ENCODE data around the gene SPTB.
A peak's percentile ranks its signal among the peaks of the same experiment; 100 is the strongest.

Gene SPTB

DNA sequence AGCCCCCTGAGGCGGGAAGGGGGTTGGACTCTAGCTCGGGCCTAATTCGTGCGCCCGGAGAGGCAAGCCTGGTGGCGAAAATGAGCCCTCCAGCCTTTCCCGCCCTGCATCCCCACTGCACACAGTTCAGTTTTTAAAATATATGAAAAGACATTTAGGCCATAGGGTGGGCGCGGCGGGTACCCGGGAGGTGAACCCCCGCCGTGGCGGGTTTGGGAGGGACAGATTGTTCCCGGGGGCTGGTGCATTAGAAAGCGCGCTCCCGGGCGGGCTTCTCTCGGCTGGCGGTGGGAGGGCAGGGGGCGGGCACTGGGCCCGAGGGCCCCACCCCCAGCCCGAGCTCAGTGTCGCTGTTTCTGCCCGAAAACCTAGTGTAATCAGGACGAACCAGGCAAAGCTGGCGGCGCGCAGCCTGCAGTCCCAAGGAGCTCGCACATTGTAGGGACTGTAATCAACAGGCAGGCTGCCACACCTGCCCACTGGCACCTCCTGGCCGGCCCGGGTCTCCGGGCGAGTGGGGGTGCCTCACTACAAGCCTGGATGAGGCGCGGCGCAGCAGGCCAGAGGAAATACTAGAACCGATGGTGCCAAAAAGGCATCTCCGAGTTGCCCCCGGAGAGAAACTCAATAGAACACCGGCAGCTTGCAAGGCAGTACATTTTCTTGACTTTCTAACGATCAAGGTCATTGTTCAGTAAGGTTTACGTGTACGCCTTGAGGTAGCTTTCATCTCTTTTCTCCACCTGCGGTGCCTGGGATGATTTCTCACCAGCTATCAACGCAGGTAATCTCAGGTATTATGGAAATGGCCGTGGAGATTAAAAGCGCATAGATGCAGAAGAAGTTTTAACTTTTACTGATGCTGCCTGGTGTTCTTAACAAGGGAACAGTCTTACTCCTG, 764 bp upstream of the SPTB start:
- TF ChIP-seq, protein P1, sequence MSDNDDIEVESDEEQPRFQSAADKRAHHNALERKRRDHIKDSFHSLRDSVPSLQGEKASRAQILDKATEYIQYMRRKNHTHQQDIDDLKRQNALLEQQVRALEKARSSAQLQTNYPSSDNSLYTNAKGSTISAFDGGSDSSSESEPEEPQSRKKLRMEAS (IDR thresholded peaks at IDR 0.05; ENCODE audit: low read depth, low read length): no peak
- TF ChIP-seq MYC (IDR thresholded peaks at IDR 0.05; ENCODE audit: low read depth, low read length): no peak
- TF ChIP-seq POLR2A (IDR thresholded peaks at IDR 0.05; ENCODE audit: extremely low read depth, insufficient read length): no peak
- TF ChIP-seq, protein P2, sequence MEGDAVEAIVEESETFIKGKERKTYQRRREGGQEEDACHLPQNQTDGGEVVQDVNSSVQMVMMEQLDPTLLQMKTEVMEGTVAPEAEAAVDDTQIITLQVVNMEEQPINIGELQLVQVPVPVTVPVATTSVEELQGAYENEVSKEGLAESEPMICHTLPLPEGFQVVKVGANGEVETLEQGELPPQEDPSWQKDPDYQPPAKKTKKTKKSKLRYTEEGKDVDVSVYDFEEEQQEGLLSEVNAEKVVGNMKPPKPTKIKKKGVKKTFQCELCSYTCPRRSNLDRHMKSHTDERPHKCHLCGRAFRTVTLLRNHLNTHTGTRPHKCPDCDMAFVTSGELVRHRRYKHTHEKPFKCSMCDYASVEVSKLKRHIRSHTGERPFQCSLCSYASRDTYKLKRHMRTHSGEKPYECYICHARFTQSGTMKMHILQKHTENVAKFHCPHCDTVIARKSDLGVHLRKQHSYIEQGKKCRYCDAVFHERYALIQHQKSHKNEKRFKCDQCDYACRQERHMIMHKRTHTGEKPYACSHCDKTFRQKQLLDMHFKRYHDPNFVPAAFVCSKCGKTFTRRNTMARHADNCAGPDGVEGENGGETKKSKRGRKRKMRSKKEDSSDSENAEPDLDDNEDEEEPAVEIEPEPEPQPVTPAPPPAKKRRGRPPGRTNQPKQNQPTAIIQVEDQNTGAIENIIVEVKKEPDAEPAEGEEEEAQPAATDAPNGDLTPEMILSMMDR (IDR thresholded peaks at IDR 0.05; ENCODE audit: low read depth, low read length): no peak
- peak; percentile 61 for DNase-seq (ENCODE audit: low read depth)
- peak overlapping the region; percentile 48 for H3K4me3 ChIP-seq (ENCODE audit: low read depth, low read length)

DNA sequence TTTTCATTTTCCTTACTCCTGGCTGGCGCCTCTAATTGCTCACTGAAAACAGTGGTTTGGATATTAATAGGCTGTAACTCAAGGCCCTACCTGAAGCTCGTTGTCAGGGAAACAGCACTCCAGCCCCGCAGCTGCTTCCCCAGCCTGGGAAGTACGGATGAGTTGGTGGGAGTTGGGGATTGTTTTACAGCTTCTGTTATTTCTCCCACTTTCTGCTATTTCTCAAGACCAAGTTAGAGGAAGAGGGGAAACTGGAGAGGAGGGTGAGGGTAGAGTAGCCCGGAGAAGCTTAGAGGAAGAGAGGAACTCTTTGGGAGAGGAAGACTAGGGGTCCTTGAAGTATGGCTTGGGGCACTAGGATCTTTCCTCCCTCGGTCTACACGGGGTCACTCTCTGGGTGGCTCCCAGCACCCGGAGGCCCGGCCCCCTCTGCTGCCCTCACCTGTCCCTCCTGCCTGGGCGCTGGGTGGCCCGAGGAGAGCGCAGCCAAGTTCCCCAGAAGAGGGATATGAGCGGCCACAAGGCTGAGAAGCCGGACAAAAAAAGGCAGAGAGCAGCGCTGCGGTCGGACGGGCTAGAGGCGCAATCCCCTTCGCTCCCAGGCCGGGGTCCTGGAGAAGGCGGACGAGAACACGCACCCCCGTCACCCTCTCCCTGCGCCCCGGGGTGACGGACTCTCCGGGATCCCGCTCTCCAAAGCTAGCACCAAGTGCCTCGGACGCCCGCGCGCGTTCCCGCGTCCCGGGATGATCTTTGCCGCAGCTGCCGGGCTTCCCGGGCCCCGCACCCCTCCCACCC, 671 bp downstream of the SPTB start:
- DNase-seq (ENCODE audit: low read depth): no peak
- TF ChIP-seq, protein P1 (IDR thresholded peaks at IDR 0.05; ENCODE audit: low read depth, low read length): no peak
- no peak for TF ChIP-seq MYC (IDR thresholded peaks at IDR 0.05; ENCODE audit: low read depth, low read length)
- TF ChIP-seq POLR2A (IDR thresholded peaks at IDR 0.05; ENCODE audit: extremely low read depth, insufficient read length): no peak
- TF ChIP-seq, protein P2 (IDR thresholded peaks at IDR 0.05; ENCODE audit: low read depth, low read length): no peak
- no peak overlapping the region for H3K4me3 ChIP-seq (ENCODE audit: low read depth, low read length)

DNA sequence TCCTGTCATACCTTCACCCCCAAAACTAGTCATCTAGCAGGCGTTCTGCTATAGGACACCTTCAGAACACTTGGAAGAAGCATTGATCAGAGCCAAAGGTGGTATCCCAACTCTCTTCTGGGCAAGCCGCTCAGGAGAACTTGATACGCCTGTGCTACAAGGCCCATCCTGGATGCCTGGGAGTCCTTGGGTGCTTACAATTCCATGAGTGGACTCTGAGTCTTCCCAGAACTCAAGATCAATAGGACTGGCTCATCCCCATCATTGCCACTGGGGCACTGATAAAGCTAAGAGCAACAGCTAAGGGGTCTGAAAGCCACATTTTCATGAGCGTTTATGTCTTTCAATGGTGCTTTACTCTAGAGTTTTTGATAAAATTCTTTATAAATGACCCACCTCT, 1.9 kb downstream of the SPTB start:
- DNase-seq (ENCODE audit: low read depth): no peak
- H3K4me3 ChIP-seq (ENCODE audit: low read depth, low read length): no peak overlapping the region
- no peak for TF ChIP-seq POLR2A (IDR thresholded peaks at IDR 0.05; ENCODE audit: extremely low read depth, insufficient read length)
- TF ChIP-seq, protein P2 (IDR thresholded peaks at IDR 0.05; ENCODE audit: low read depth, low read length): no peak
- TF ChIP-seq MYC (IDR thresholded peaks at IDR 0.05; ENCODE audit: low read depth, low read length): no peak
- TF ChIP-seq, protein P1 (IDR thresholded peaks at IDR 0.05; ENCODE audit: low read depth, low read length): no peak

DNA sequence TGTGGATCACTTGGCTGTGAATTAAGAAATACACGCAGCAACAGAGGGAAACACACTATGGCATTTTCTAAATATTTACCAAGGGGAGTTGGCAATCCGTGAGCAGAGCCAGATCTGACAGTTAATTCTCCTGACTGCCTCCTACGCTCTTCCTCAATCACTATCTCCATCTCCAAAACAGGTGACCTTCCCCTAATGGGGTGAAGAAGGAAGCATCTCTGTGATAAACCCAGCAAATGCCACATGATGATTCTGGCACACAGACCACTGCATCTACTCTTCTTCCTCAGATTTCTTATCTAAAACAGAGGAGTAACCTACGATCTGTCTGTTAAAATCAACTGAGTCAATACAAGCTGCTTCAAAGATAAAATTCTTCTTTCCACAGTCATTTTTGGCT, 4.4 kb downstream of the SPTB start:
- DNase-seq (ENCODE audit: low read depth): no peak
- no peak overlapping the region for H3K4me3 ChIP-seq (ENCODE audit: low read depth, low read length)
- TF ChIP-seq POLR2A (IDR thresholded peaks at IDR 0.05; ENCODE audit: extremely low read depth, insufficient read length) (no peak), MYC (IDR thresholded peaks at IDR 0.05; ENCODE audit: low read depth, low read length) (no peak)
- TF ChIP-seq, protein P1 (IDR thresholded peaks at IDR 0.05; ENCODE audit: low read depth, low read length): no peak
- TF ChIP-seq, protein P2 (IDR thresholded peaks at IDR 0.05; ENCODE audit: low read depth, low read length): no peak

DNA sequence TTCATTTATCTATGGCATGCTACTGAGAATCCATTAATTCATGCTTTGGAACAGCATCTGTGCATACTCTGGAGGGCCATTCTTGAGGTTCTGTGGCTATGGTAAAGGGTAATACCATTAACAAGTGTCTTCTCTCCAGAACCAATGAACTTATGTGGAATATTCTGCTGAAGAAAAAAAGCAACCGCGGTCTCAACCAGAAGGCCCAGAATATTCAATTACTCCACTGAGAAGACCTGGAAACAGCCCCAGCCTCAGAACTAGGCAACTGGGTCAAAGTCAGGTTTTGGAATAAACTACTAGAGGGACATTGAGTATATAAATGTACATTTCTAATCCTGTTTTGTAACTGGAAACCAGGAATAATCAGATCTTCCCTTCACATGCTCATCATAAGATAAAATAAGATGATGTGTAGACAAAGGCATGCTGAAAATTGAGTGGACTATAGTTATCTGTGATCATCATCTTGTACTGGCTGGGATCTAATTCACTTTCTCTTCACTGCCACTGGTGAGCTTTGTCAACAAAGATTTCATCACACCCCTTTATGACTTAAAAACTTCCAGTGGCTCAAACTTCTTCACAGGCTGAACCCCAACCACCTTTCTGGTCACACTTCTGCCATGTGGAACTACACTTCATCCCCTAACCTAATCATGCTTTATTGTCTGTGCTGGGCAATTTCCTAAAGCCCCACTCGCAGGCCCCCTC, 6.0 kb downstream of the SPTB start:
- no peak overlapping the region for H3K4me3 ChIP-seq (ENCODE audit: low read depth, low read length)
- DNase-seq (ENCODE audit: low read depth): no peak

More for the DNA sequence above, 6.0 kb downstream of the SPTB start:
- TF ChIP-seq, protein P1 (IDR thresholded peaks at IDR 0.05; ENCODE audit: low read depth, low read length): no peak
